Measurements from ENCODE around the gene SPATS2.

- TF ChIP-seq ZNF274 (IDR thresholded peaks at IDR 0.05; ENCODE audit: low read depth, low read length) (no peak), YY1 (IDR thresholded peaks at IDR 0.05; ENCODE audit: insufficient read depth, insufficient read length) (no peak), SUZ12 (IDR thresholded peaks at IDR 0.05; ENCODE audit: extremely low read depth, insufficient read depth, insufficient read length) (no peak)
These were observed 200.6 kb downstream of the SPATS2 start, which contains the start of gene MCRS1 for GRCh38 chr12:49567611-49568441.
